Measurements from ENCODE around the gene WDFY2.
"Not testable (repeated sequence)": the region's sequence is repeated elsewhere in the genome, so short reads cannot be mapped to it uniquely, and the experiment has no call there.

WDFY2 gene

DNA sequence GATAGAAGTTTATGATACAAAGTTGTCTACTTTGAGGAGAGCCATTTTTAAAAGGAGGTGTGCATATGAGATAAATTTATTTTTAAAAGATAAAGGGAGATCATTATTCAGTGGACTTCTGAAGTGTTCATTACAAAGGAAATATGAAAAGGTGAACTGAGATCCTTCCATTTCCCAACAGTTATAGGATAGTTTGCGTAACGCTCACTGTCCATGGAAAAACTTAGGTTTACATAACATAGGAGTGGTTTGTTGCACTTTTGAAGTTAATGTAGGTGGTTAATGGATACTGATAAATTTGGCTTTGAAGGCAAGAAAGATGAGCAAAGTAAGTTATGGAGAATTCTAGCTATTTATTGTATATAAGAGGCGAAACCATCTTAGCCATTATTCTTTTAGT, 92.5 kb downstream of the WDFY2 start:
- H3K9me3 ChIP-seq (ENCODE audit: control insufficient read depth, low read length) = no peaks in the 10 kb centered on the region
- H3K27me3 ChIP-seq (replicated peaks; ENCODE audit: control insufficient read depth, insufficient read depth, low read length) = no peaks in the 10 kb centered on the region
- H3K4me1 ChIP-seq (ENCODE audit: control insufficient read depth, insufficient read depth, low read length) = peaks cover 3% of the 10 kb centered on the region
- no peaks in the 10 kb centered on the region for H3K36me3 ChIP-seq (ENCODE audit: control insufficient read depth, insufficient read depth, low read length, severe bottlenecking)
- DNase-seq (ENCODE audit: low read depth) = no peak
- no peak overlapping the region for H3K4me3 ChIP-seq (ENCODE audit: low read length)
- H3K9ac ChIP-seq (ENCODE audit: low read length) = no peak overlapping the region

- Histone ChIP-seq H3K4me3 (ENCODE audit: low read length) (no peak overlapping the region), H3K36me3 (ENCODE audit: control insufficient read depth, insufficient read depth, low read length, severe bottlenecking) (no peaks in the 10 kb centered on the region), H3K4me1 (ENCODE audit: control insufficient read depth, insufficient read depth, low read length) (no peaks in the 10 kb centered on the region)
Observed at GRCh38 chr13:51678420-51678819, 94.2 kb downstream of the WDFY2 start.

GRCh38 chr13:51679616-51680015, 95.4 kb downstream of the WDFY2 start:
- Histone ChIP-seq H3K27me3 (replicated peaks; ENCODE audit: control insufficient read depth, insufficient read depth, low read length) (no peaks in the 10 kb centered on the region), H3K9me3 (ENCODE audit: control insufficient read depth, low read length) (no peaks in the 10 kb centered on the region), H3K4me1 (ENCODE audit: control insufficient read depth, insufficient read depth, low read length) (peaks cover 3% of the 10 kb centered on the region), H3K36me3 (ENCODE audit: control insufficient read depth, insufficient read depth, low read length, severe bottlenecking) (no peaks in the 10 kb centered on the region), H3K9ac (ENCODE audit: low read length) (no peak overlapping the region), H3K4me3 (ENCODE audit: low read length) (no peak overlapping the region)
- no peak for DNase-seq (ENCODE audit: low read depth)

More at GRCh38 chr13:51678420-51678819, 94.2 kb downstream of the WDFY2 start:
- H3K9me3 ChIP-seq (ENCODE audit: control insufficient read depth, low read length) = no peaks in the 10 kb centered on the region
- no peak overlapping the region for H3K9ac ChIP-seq (ENCODE audit: low read length)
- no peak for DNase-seq (ENCODE audit: low read depth)
- H3K27me3 ChIP-seq (replicated peaks; ENCODE audit: control insufficient read depth, insufficient read depth, low read length) = no peaks in the 10 kb centered on the region

DNA sequence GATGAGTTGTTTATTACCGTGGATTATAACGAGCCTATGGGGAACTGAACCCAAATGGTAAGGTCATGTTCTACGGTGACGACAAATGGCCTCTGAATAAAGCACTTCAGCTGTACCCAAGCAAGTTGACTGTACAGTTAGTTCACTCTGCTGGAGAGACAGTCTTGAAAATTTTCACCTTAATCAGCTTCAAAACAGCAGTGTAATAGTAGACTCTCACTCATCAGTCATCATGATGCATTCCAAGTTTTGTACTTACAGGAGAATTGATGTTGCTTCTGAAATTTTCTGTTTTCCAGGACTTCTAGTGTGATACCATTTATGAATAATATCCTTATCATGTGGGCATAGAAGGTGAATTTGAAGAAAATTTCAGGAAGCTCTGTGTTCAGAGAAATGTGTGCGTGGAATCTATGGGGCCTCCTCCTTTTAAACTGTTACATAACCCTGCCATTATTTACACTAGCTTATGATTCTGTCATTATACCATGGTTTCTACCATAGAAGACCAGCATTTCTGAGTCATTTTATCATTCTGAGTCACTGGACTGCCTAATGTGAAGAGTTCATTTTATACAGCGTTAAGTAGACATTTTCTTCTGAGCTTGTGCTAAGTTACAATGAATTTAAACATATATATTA, 96.9 kb downstream of the WDFY2 start:
- peaks cover 3% of the 10 kb centered on the region for H3K4me1 ChIP-seq (ENCODE audit: control insufficient read depth, insufficient read depth, low read length)
- H3K9me3 ChIP-seq (ENCODE audit: control insufficient read depth, low read length) = no peaks in the 10 kb centered on the region

GRCh38 chr13:51682686-51683085, 98.4 kb downstream of the WDFY2 start:
- peaks cover 3% of the 10 kb centered on the region for H3K4me1 ChIP-seq (ENCODE audit: control insufficient read depth, insufficient read depth, low read length)

More for the DNA sequence above, 96.9 kb downstream of the WDFY2 start:
- Histone ChIP-seq H3K27me3 (replicated peaks; ENCODE audit: control insufficient read depth, insufficient read depth, low read length) (no peaks in the 10 kb centered on the region), H3K4me3 (ENCODE audit: low read length) (no peak overlapping the region), H3K36me3 (ENCODE audit: control insufficient read depth, insufficient read depth, low read length, severe bottlenecking) (no peaks in the 10 kb centered on the region), H3K9ac (ENCODE audit: low read length) (no peak overlapping the region)
- peak; percentile 45 for DNase-seq (ENCODE audit: low read depth)

GRCh38 chr13:51683597-51683996, 99.3 kb downstream of the WDFY2 start:
- no peaks in the 10 kb centered on the region for H3K9me3 ChIP-seq (ENCODE audit: control insufficient read depth, low read length)
- no peaks in the 10 kb centered on the region for H3K27me3 ChIP-seq (replicated peaks; ENCODE audit: control insufficient read depth, insufficient read depth, low read length)
- H3K36me3 ChIP-seq (ENCODE audit: control insufficient read depth, insufficient read depth, low read length, severe bottlenecking) = no peaks in the 10 kb centered on the region
- no peak overlapping the region for H3K9ac ChIP-seq (ENCODE audit: low read length)
- peaks cover 3% of the 10 kb centered on the region for H3K4me1 ChIP-seq (ENCODE audit: control insufficient read depth, insufficient read depth, low read length)
- no peak for DNase-seq (ENCODE audit: low read depth)
- no peak overlapping the region for H3K4me3 ChIP-seq (ENCODE audit: low read length)

More at GRCh38 chr13:51682686-51683085, 98.4 kb downstream of the WDFY2 start:
- H3K27me3 ChIP-seq (replicated peaks; ENCODE audit: control insufficient read depth, insufficient read depth, low read length) = no peaks in the 10 kb centered on the region
- no peaks in the 10 kb centered on the region for H3K36me3 ChIP-seq (ENCODE audit: control insufficient read depth, insufficient read depth, low read length, severe bottlenecking)
- no peaks in the 10 kb centered on the region for H3K9me3 ChIP-seq (ENCODE audit: control insufficient read depth, low read length)
- no peak for DNase-seq (ENCODE audit: low read depth)
- H3K9ac ChIP-seq (ENCODE audit: low read length) = no peak overlapping the region
- H3K4me3 ChIP-seq (ENCODE audit: low read length) = no peak overlapping the region

- Histone ChIP-seq H3K4me1 (ENCODE audit: control insufficient read depth, insufficient read depth, low read length) (peaks cover 3% of the 10 kb centered on the region), H3K9ac (ENCODE audit: low read length) (no peak overlapping the region), H3K4me3 (ENCODE audit: low read length) (no peak overlapping the region), H3K27me3 (replicated peaks; ENCODE audit: control insufficient read depth, insufficient read depth, low read length) (no peaks in the 10 kb centered on the region), H3K9me3 (ENCODE audit: control insufficient read depth, low read length) (no peaks in the 10 kb centered on the region), H3K36me3 (ENCODE audit: control insufficient read depth, insufficient read depth, low read length, severe bottlenecking) (no peaks in the 10 kb centered on the region)
- DNase-seq (ENCODE audit: low read depth) = peak; percentile 41
Observed at GRCh38 chr13:51684076-51684475, 99.8 kb downstream of the WDFY2 start.

- DNase-seq (ENCODE audit: low read depth) = no peak
- no peaks in the 10 kb centered on the region for H3K27me3 ChIP-seq (replicated peaks; ENCODE audit: control insufficient read depth, insufficient read depth, low read length)
Observed at GRCh38 chr13:51687947-51688714, 103.9 kb downstream of the WDFY2 start.

GRCh38 chr13:51688937-51689662, 104.8 kb downstream of the WDFY2 start:
- H3K4me3 ChIP-seq (ENCODE audit: low read length) = no peak overlapping the region
- DNase-seq (ENCODE audit: low read depth) = no peak
- peaks cover 3% of the 10 kb centered on the region for H3K4me1 ChIP-seq (ENCODE audit: control insufficient read depth, insufficient read depth, low read length)

More at GRCh38 chr13:51687947-51688714, 103.9 kb downstream of the WDFY2 start:
- H3K4me3 ChIP-seq (ENCODE audit: low read length) = no peak overlapping the region
- peaks cover 3% of the 10 kb centered on the region for H3K4me1 ChIP-seq (ENCODE audit: control insufficient read depth, insufficient read depth, low read length)
- no peaks in the 10 kb centered on the region for H3K9me3 ChIP-seq (ENCODE audit: control insufficient read depth, low read length)
- no peak overlapping the region for H3K9ac ChIP-seq (ENCODE audit: low read length)
- H3K36me3 ChIP-seq (ENCODE audit: control insufficient read depth, insufficient read depth, low read length, severe bottlenecking) = no peaks in the 10 kb centered on the region

DNA sequence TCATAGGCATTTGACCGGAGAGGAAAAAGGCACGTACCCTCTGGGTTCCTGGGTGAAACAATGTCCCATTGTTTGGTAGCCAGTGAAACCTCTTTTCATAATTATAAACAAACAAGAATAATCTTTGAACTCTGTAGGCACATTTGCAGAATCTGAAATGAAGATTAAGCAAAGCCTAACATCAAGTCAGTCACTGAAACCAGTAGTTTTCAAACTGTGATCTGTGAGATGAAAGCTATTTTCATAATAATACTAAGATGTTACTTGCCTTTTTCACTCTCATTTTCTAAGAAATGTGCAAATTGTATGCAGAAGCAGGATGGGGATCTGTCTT, 105.4 kb downstream of the WDFY2 start:
- H3K27me3 ChIP-seq (replicated peaks; ENCODE audit: control insufficient read depth, insufficient read depth, low read length) = no peaks in the 10 kb centered on the region
- H3K36me3 ChIP-seq (ENCODE audit: control insufficient read depth, insufficient read depth, low read length, severe bottlenecking) = no peaks in the 10 kb centered on the region
- no peak overlapping the region for H3K9ac ChIP-seq (ENCODE audit: low read length)
- H3K9me3 ChIP-seq (ENCODE audit: control insufficient read depth, low read length) = no peaks in the 10 kb centered on the region
- DNase-seq (ENCODE audit: low read depth) = no peak
- H3K4me1 ChIP-seq (ENCODE audit: control insufficient read depth, insufficient read depth, low read length) = no peaks in the 10 kb centered on the region
- H3K4me3 ChIP-seq (ENCODE audit: low read length) = no peak overlapping the region

More at GRCh38 chr13:51688937-51689662, 104.8 kb downstream of the WDFY2 start:
- H3K9me3 ChIP-seq (ENCODE audit: control insufficient read depth, low read length) = no peaks in the 10 kb centered on the region
- H3K27me3 ChIP-seq (replicated peaks; ENCODE audit: control insufficient read depth, insufficient read depth, low read length) = no peaks in the 10 kb centered on the region
- H3K9ac ChIP-seq (ENCODE audit: low read length) = no peak overlapping the region
- no peaks in the 10 kb centered on the region for H3K36me3 ChIP-seq (ENCODE audit: control insufficient read depth, insufficient read depth, low read length, severe bottlenecking)

DNA sequence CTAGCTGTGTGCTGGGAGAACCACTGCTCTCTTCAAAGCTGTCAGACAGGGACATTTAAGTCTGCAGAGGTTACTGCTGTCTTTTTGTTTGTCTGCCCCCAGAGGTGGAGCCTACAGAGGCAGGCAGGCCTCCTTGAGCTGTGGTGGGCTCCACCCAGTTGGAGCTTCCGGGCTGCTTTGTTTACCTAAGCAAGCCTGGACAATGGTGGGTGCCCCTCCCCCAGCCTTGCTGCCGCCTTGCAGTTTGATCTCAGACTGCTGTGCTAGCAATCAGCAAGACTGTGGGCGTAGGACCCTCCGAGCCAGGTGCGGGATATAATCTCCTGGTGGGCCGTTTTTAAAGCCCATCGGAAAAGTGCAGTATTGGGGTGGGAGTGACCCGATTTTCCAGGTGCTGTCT, 111.4 kb downstream of the WDFY2 start:
- H3K9me3 ChIP-seq (ENCODE audit: control insufficient read depth, low read length); H3K27me3 ChIP-seq (replicated peaks; ENCODE audit: control insufficient read depth, insufficient read depth, low read length); DNase-seq (ENCODE audit: low read depth): not testable (repeated sequence)

More for the DNA sequence above, 111.4 kb downstream of the WDFY2 start:
- H3K4me3 ChIP-seq (ENCODE audit: low read length); H3K36me3 ChIP-seq (ENCODE audit: control insufficient read depth, insufficient read depth, low read length, severe bottlenecking); H3K9ac ChIP-seq (ENCODE audit: low read length): not testable (repeated sequence)
- peaks cover 12% of the 10 kb centered on the region for H3K4me1 ChIP-seq (ENCODE audit: control insufficient read depth, insufficient read depth, low read length)

All from adipocyte (in vitro differentiated cells).